Brain microvascular endothelial cell (primary cell): ENCODE results near the gene SLC25A44.

ENCODE experiments used
- DNase-seq: peaks from one replicate; pipeline ENCODE4 v3.0.0-alpha.2; 2020
- H3K27ac ChIP-seq: fragments of 250-450 bp; sonication (Bioruptor Pico); 2 replicates; pipeline ENCODE4 v1.5.1; 2020; ENCODE audit warnings: mild to moderate bottlenecking, moderate library complexity
- H3K27me3 ChIP-seq: fragments of 250-450 bp; sonication (Bioruptor Pico); replicated peaks from 2 replicates; pipeline ENCODE4 v1.5.1; 2020; ENCODE audit warnings: mild to moderate bottlenecking
- H3K36me3 ChIP-seq: fragments of 250-450 bp; sonication (Bioruptor Pico); replicated peaks from 2 replicates; pipeline ENCODE4 v1.5.1; 2020; ENCODE audit warnings: mild to moderate bottlenecking
- H3K4me3 ChIP-seq: 2 replicates; pipeline ENCODE4 v1.5.1; 2011; ENCODE audit warnings: low read depth, mild to moderate bottlenecking, control low read depth, low read length, moderate library complexity
- in situ Hi-C: cut with HindIII; loops from 2 replicates; pipeline ENCODE4 v1.10.0; 2017; ENCODE audit warnings: low sequenced_read_pairs, low pct_ligation_motif_present
- TF ChIP-seq, protein P1 (sequence below): IDR thresholded peaks from 2 replicates; pipeline ENCODE4 v1.5.1; 2011; ENCODE audit warnings: low read depth, mild to moderate bottlenecking, moderate library complexity, low read length, control low read depth, inconsistent platforms; ENCODE audit errors: missing control alignments

SLC25A44 gene

DNA sequence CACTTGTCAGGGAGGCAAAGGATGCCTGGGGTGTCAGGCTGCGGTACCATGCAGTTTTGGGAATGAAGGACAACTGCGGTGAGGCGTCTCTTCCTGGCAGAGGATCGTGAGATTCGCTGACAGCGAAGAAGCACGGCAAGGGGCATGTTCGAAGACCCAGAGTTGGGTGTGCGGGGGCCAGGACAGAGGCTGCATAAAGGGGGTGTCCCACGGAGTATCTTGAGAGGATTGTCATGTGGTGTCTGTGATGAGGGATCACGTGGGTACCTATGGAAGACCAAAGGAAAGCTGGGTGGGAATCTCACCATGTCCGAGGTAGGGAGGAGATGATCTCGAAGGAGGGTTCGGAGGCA, 372 bp downstream of the SLC25A44 start:
- in situ Hi-C loops, result no loop called here
- TF ChIP-seq, protein P1, sequence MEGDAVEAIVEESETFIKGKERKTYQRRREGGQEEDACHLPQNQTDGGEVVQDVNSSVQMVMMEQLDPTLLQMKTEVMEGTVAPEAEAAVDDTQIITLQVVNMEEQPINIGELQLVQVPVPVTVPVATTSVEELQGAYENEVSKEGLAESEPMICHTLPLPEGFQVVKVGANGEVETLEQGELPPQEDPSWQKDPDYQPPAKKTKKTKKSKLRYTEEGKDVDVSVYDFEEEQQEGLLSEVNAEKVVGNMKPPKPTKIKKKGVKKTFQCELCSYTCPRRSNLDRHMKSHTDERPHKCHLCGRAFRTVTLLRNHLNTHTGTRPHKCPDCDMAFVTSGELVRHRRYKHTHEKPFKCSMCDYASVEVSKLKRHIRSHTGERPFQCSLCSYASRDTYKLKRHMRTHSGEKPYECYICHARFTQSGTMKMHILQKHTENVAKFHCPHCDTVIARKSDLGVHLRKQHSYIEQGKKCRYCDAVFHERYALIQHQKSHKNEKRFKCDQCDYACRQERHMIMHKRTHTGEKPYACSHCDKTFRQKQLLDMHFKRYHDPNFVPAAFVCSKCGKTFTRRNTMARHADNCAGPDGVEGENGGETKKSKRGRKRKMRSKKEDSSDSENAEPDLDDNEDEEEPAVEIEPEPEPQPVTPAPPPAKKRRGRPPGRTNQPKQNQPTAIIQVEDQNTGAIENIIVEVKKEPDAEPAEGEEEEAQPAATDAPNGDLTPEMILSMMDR, result no peak
- H3K36me3 ChIP-seq, result peaks cover 7% of the 10 kb centered on the region
- H3K27me3 ChIP-seq, result no peaks in the 10 kb centered on the region
- peak; percentile 20 for DNase-seq
- H3K27ac ChIP-seq, result peak overlapping the region; percentile 46
- peak overlapping the region; percentile 95 for H3K4me3 ChIP-seq

DNA sequence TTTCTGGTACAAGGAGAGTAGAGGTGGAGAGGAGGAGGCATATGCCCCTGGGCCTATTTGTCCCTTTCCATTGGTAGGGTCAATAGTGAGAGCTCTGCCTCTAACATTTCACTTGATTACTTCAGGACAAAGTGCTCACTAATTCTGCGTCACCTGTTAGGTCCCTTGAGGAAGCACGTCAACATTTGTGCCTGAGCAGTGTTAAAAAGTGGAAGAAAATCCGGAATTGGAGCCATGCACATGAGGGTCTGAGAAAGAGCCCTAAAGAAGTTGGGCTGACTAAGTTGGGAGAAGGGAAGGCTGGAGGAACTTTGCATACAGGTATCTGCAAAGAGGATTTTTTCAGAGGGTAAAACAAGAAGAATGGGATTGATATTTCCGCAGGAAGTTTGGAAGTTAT, 1.9 kb downstream of the SLC25A44 start:
- Histone ChIP-seq H3K36me3 (peaks cover 14% of the 10 kb centered on the region), H3K4me3 (no peak overlapping the region), H3K27me3 (no peaks in the 10 kb centered on the region), H3K27ac (no peak overlapping the region)
- DNase-seq, result no peak
- TF ChIP-seq, protein P1, result no peak
- in situ Hi-C loops, result no loop called here

DNA sequence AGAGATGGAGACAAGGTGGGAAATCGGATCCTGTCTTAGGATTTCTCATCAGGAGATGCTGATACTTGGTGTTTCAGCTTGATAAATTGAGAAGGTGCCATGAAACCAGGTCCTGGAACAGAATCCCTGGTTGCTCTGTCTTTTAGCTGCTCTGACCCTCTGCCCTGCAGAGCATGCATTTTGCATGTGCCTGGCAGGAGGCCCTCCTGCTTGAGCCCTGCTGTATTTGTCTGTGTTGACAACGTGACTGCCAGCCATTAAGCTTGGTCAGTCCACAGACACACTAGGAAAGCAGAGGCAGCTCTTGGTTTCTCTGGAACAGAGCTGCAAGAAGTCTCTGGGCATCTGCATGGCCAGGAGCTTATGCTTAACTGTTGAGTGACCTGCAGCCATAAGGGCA, 2.5 kb downstream of the SLC25A44 start:
- in situ Hi-C loops, result no loop called here
- Histone ChIP-seq H3K4me3 (no peak overlapping the region), H3K27ac (no peak overlapping the region), H3K36me3 (peaks cover 14% of the 10 kb centered on the region), H3K27me3 (no peaks in the 10 kb centered on the region)
- TF ChIP-seq, protein P1, result no peak
- DNase-seq, result no peak

DNA sequence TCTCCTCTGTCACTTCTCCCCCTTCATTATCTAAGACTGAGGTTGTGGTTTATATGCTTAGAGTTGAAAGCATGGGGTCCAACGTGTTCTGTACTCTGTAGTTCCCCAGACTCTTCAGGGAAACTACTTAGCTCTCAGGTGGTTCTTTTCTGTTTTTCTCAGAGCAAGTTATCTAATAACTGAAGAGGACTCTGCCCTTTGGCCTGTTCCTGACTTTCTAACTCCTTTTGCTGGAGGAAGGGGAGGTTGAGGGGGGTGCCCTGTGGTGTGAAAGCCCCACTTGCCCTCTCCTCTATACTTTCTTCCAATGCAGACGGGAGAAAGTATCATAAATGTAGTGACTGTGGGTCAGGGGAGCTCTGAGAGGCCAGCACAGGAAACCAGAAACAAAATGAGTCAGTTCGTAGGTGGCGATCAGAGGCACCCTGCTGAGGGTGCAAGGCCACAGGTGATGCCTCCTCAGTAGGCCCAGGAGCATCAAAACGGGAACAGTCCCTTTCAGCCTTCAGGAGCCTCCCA, 5.0 kb downstream of the SLC25A44 start:
- Histone ChIP-seq H3K4me3 (no peak overlapping the region), H3K27me3 (no peaks in the 10 kb centered on the region), H3K36me3 (peaks cover 20% of the 10 kb centered on the region), H3K27ac (no peak overlapping the region)
- in situ Hi-C loops, result no loop called here
- DNase-seq, result no peak
- TF ChIP-seq, protein P1, result no peak

DNA sequence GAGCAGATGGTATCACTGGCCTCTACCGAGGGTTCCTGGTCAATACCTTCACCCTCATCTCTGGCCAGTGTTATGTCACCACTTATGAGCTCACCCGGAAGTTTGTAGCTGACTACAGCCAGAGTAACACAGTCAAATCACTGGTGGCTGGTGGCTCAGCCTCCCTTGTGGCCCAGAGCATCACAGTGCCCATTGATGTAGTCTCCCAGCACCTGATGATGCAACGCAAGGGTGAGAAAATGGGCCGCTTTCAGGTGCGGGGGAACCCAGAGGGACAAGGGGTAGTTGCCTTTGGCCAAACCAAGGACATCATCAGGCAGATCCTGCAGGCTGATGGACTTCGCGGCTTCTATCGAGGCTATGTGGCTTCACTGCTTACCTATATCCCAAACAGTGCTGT, 6.1 kb downstream of the SLC25A44 start:
- TF ChIP-seq, protein P1, result no peak
- no peak for DNase-seq
- in situ Hi-C loops, result no loop called here
- Histone ChIP-seq H3K27ac (no peak overlapping the region), H3K36me3 (peaks cover 20% of the 10 kb centered on the region), H3K27me3 (no peaks in the 10 kb centered on the region), H3K4me3 (no peak overlapping the region)

DNA sequence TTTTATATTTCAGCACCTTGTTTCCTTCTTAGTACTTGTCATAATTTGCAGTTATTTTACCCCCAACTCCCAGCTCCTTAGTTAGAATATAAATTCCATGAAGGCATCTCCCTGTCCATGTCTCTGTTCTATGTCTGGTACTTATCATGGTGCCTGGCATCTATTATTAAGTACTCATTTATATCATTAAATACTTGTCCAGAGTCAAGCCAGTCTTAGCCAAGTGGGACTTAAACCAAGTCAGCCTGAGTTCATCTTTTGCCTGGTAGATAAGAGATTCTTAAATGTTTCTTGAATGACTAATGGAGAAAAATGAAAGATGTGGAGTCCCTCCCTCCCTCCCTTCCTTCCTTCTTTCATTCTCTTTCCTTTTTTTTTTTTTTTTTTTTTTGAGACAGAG, 9.4 kb downstream of the SLC25A44 start:
- Histone ChIP-seq H3K4me3 (no peak overlapping the region), H3K36me3 (peaks cover 24% of the 10 kb centered on the region), H3K27ac (no peak overlapping the region), H3K27me3 (no peaks in the 10 kb centered on the region)
- TF ChIP-seq, protein P1, result no peak
- peak; percentile 51 for DNase-seq
- in situ Hi-C loops, result no loop called here
